Memory B cell (primary cell): Measurements from ENCODE around the gene SOX6.

Source experiments
- ATAC-seq: fragments of 150-1000 bp; cut with Tn5 transposase; 2 replicates; pipeline ENCODE4 v1.10.0; 2021; ENCODE audit warnings: low read depth, mild to moderate bottlenecking, moderate library complexity
- DNase-seq, 2 donors: peaks; one replicate each; pipeline ENCODE4 v3.0.0; 2022; ENCODE audit warnings: low spot score in 2 of 2
- H3K27ac Mint-ChIP-seq: one replicate; pipeline ENCODE4 v1.8.0; 2022; ENCODE audit warnings: mild to moderate bottlenecking, moderate library complexity, mixed read lengths
- H3K27me3 Mint-ChIP-seq: one replicate; pipeline ENCODE4 v1.8.0; 2022; ENCODE audit warnings: mixed read lengths
- H3K36me3 Mint-ChIP-seq: one replicate; pipeline ENCODE4 v1.8.0; 2022; ENCODE audit warnings: mild to moderate bottlenecking, mixed read lengths
- H3K4me1 Mint-ChIP-seq: one replicate; pipeline ENCODE4 v1.8.0; 2022; ENCODE audit warnings: mixed read lengths
- H3K4me3 Mint-ChIP-seq: one replicate; pipeline ENCODE4 v1.8.0; 2022; ENCODE audit warnings: mild to moderate bottlenecking, moderate library complexity, mixed read lengths
- H3K9me3 Mint-ChIP-seq: one replicate; pipeline ENCODE4 v1.8.0; 2022; ENCODE audit warnings: mixed read lengths

SOX6 gene

GRCh38 chr11:15981292-15981691 is 375.1 kb downstream of the SOX6 start:
- Mint-ChIP-seq H3K4me3 (no peak overlapping the region), H3K27me3 (no peaks in the 10 kb centered on the region), H3K9me3 (no peaks in the 10 kb centered on the region), H3K27ac (no peak overlapping the region), H3K4me1 (no peaks in the 10 kb centered on the region), H3K36me3 (no peaks in the 10 kb centered on the region)
- DNase-seq = no peak
- ATAC-seq = no peak

GRCh38 chr11:15977116-15977515 is 379.2 kb downstream of the SOX6 start:
- Mint-ChIP-seq H3K4me3 (no peak overlapping the region), H3K9me3 (no peaks in the 10 kb centered on the region), H3K36me3 (no peaks in the 10 kb centered on the region), H3K27ac (no peak overlapping the region), H3K27me3 (no peaks in the 10 kb centered on the region), H3K4me1 (no peaks in the 10 kb centered on the region)
- DNase-seq (no peak), ATAC-seq (no peak)

- H3K27ac Mint-ChIP-seq = no peak overlapping the region
- no peaks in the 10 kb centered on the region for H3K4me1 Mint-ChIP-seq
- DNase-seq = no peak
- H3K27me3 Mint-ChIP-seq = no peaks in the 10 kb centered on the region
- H3K9me3 Mint-ChIP-seq = no peaks in the 10 kb centered on the region
- H3K4me3 Mint-ChIP-seq = no peak overlapping the region
- no peaks in the 10 kb centered on the region for H3K36me3 Mint-ChIP-seq
- ATAC-seq = no peak
Measured at GRCh38 chr11:15976433-15977045, 379.8 kb downstream of the SOX6 start.

- Mint-ChIP-seq H3K27ac (no peak overlapping the region), H3K36me3 (no peaks in the 10 kb centered on the region), H3K9me3 (no peaks in the 10 kb centered on the region), H3K4me1 (no peaks in the 10 kb centered on the region), H3K4me3 (no peak overlapping the region), H3K27me3 (no peaks in the 10 kb centered on the region)
- DNase-seq (no peak), ATAC-seq (no peak)
Measured at GRCh38 chr11:15975742-15976141, 380.6 kb downstream of the SOX6 start.

- Mint-ChIP-seq H3K4me3 (no peak overlapping the region), H3K27me3 (no peaks in the 10 kb centered on the region), H3K36me3 (no peaks in the 10 kb centered on the region), H3K4me1 (no peaks in the 10 kb centered on the region), H3K9me3 (no peaks in the 10 kb centered on the region), H3K27ac (no peak overlapping the region)
- DNase-seq (no peak), ATAC-seq (no peak)
Measured at GRCh38 chr11:15972838-15973237, 383.5 kb downstream of the SOX6 start.

- no peak for ATAC-seq
- H3K27me3 Mint-ChIP-seq = no peaks in the 10 kb centered on the region
- DNase-seq = no peak
Measured at GRCh38 chr11:15971215-15971546, 385.2 kb downstream of the SOX6 start.

GRCh38 chr11:15970506-15971214 is 385.7 kb downstream of the SOX6 start:
- Mint-ChIP-seq H3K4me1 (no peaks in the 10 kb centered on the region), H3K36me3 (no peaks in the 10 kb centered on the region), H3K9me3 (no peaks in the 10 kb centered on the region), H3K4me3 (no peak overlapping the region), H3K27ac (no peak overlapping the region), H3K27me3 (no peaks in the 10 kb centered on the region)
- ATAC-seq (no peak), DNase-seq (no peak)

More at GRCh38 chr11:15971215-15971546, 385.2 kb downstream of the SOX6 start:
- Mint-ChIP-seq H3K9me3 (no peaks in the 10 kb centered on the region), H3K4me1 (no peaks in the 10 kb centered on the region), H3K27ac (no peak overlapping the region), H3K4me3 (no peak overlapping the region), H3K36me3 (no peaks in the 10 kb centered on the region)

- H3K9me3 Mint-ChIP-seq = no peaks in the 10 kb centered on the region
- no peak for ATAC-seq
- H3K27me3 Mint-ChIP-seq = no peaks in the 10 kb centered on the region
- no peaks in the 10 kb centered on the region for H3K36me3 Mint-ChIP-seq
- no peak for DNase-seq
- H3K27ac Mint-ChIP-seq = no peak overlapping the region
- no peaks in the 10 kb centered on the region for H3K4me1 Mint-ChIP-seq
- H3K4me3 Mint-ChIP-seq = no peak overlapping the region
Measured at GRCh38 chr11:15969701-15970329, 386.5 kb downstream of the SOX6 start.

- ATAC-seq = no peak
- H3K27me3 Mint-ChIP-seq = no peaks in the 10 kb centered on the region
- no peak overlapping the region for H3K4me3 Mint-ChIP-seq
- H3K36me3 Mint-ChIP-seq = no peaks in the 10 kb centered on the region
- no peak for DNase-seq
- H3K4me1 Mint-ChIP-seq = no peaks in the 10 kb centered on the region
- no peak overlapping the region for H3K27ac Mint-ChIP-seq
- H3K9me3 Mint-ChIP-seq = no peaks in the 10 kb centered on the region
Measured at GRCh38 chr11:15969281-15969680, 387.1 kb downstream of the SOX6 start.

GRCh38 chr11:15968461-15969130 is 387.8 kb downstream of the SOX6 start:
- H3K27ac Mint-ChIP-seq = no peak overlapping the region
- H3K4me1 Mint-ChIP-seq = no peaks in the 10 kb centered on the region
- no peaks in the 10 kb centered on the region for H3K9me3 Mint-ChIP-seq
- ATAC-seq (no peak), DNase-seq (no peak)
- H3K36me3 Mint-ChIP-seq = no peaks in the 10 kb centered on the region
- no peak overlapping the region for H3K4me3 Mint-ChIP-seq
- H3K27me3 Mint-ChIP-seq = no peaks in the 10 kb centered on the region

- Mint-ChIP-seq H3K4me1 (no peaks in the 10 kb centered on the region), H3K4me3 (no peak overlapping the region), H3K27ac (no peak overlapping the region), H3K36me3 (no peaks in the 10 kb centered on the region), H3K9me3 (no peaks in the 10 kb centered on the region), H3K27me3 (no peaks in the 10 kb centered on the region)
- DNase-seq (no peak), ATAC-seq (no peak)
Measured at GRCh38 chr11:15967966-15968365, 388.4 kb downstream of the SOX6 start.

GRCh38 chr11:15967166-15967565 is 389.2 kb downstream of the SOX6 start:
- ATAC-seq (no peak), DNase-seq (no peak)
- no peak overlapping the region for H3K4me3 Mint-ChIP-seq
- no peaks in the 10 kb centered on the region for H3K4me1 Mint-ChIP-seq
- H3K27me3 Mint-ChIP-seq = peaks cover 1% of the 10 kb centered on the region
- H3K9me3 Mint-ChIP-seq = no peaks in the 10 kb centered on the region
- H3K27ac Mint-ChIP-seq = no peak overlapping the region
- no peaks in the 10 kb centered on the region for H3K36me3 Mint-ChIP-seq

GRCh38 chr11:15965562-15966250 is 390.6 kb downstream of the SOX6 start:
- no peaks in the 10 kb centered on the region for H3K9me3 Mint-ChIP-seq
- DNase-seq (no peak), ATAC-seq (no peak)
- no peaks in the 10 kb centered on the region for H3K4me1 Mint-ChIP-seq
- no peak overlapping the region for H3K27ac Mint-ChIP-seq
- no peak overlapping the region for H3K4me3 Mint-ChIP-seq
- peaks cover 1% of the 10 kb centered on the region for H3K27me3 Mint-ChIP-seq
- H3K36me3 Mint-ChIP-seq = no peaks in the 10 kb centered on the region

- no peak overlapping the region for H3K4me3 Mint-ChIP-seq
- H3K27me3 Mint-ChIP-seq = peaks cover 1% of the 10 kb centered on the region
- DNase-seq (no peak), ATAC-seq (no peak)
- H3K27ac Mint-ChIP-seq = no peak overlapping the region
- H3K4me1 Mint-ChIP-seq = no peaks in the 10 kb centered on the region
- H3K36me3 Mint-ChIP-seq = no peaks in the 10 kb centered on the region
- no peaks in the 10 kb centered on the region for H3K9me3 Mint-ChIP-seq
Measured at GRCh38 chr11:15963266-15963665, 393.1 kb downstream of the SOX6 start.
